GM18502 (cell line): Measurements from ENCODE around the gene LAMC3.
"Not testable (repeated sequence)": the region's sequence is repeated elsewhere in the genome, so short reads cannot be mapped to it uniquely, and the experiment has no call there.

Experiments
- ATAC-seq: cut with Tn5 transposase; IDR thresholded peaks from one replicate; pipeline ENCODE4 v1.9.1; 2021; ENCODE audit warnings: mild to moderate bottlenecking; ENCODE audit not compliant: unreplicated experiment, poor library complexity

Gene LAMC3

DNA sequence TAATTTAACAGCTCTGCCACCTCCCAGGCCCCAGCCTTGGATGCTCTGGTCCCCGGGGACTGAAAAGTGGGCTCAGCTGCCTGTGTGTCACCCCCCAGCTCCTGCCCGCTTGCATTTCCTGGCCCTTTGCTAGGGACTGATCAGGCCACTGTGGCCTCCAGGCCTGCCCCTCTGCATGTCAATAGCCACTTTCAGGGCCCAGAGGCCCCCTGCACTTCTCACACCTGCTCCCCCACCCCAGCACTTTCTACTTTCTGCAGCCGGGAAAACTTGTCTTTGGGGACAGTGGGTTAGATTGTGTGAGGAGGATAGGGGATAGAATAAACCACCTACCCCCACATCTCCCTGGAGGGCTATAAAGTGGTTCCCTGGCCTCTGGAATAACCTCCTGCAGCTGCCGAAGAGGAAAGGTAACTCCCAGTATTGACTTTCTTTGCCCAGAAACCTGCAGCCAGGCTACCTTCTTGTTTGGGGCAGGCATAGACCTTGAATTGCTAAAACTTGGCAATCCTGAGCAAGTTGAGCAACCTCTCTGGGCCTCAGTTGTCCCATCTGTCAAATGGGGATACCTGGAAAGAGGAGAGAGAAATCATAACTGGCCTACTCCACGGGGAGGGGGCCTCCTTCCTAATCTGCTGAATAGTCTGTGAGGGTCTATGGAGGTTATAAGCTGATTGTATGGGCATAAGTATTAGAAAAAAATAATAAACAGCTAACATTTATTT lies 95.2 kb downstream of the LAMC3 start:
- ATAC-seq: no peak

DNA sequence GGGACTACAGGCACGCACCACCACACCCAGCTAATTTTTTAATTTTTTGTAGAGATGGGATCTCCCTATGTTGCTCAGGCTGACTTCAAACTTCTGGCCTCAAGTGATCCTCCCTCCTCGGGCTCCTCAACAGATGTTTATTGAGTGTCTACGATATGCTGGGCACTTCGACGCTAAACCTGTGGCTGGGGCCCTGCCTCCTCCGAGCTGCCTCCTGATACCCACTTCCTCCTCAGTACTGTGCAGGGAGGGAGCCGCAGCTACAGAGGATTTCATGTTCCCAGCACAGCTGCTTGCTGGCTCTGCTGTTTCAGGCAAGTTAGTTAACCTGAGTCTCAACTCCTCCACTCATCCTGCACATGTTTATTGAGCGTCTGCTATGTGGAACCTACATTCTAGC lies 97.0 kb downstream of the LAMC3 start:
- ATAC-seq: no peak

DNA sequence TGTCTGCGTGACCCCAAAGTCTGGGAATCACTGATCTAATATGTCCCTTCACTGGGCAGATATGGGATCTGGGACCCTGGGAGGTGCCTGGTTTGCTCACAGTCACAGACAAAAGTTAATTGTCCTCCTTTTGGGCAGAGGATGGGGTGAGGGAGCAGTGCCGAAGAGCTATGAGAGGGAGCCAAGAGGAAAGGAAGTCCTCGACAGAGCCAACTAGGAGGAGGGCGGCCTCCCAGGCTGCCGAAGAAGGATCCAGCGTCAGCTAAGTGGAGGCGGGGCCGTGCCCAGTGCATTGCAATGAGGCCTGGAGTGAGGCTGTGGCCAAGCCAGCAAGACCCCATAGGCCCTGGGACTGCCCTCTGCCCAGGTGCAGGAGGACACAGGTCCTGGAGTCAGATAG lies 98.8 kb downstream of the LAMC3 start:
- ATAC-seq: no peak

DNA sequence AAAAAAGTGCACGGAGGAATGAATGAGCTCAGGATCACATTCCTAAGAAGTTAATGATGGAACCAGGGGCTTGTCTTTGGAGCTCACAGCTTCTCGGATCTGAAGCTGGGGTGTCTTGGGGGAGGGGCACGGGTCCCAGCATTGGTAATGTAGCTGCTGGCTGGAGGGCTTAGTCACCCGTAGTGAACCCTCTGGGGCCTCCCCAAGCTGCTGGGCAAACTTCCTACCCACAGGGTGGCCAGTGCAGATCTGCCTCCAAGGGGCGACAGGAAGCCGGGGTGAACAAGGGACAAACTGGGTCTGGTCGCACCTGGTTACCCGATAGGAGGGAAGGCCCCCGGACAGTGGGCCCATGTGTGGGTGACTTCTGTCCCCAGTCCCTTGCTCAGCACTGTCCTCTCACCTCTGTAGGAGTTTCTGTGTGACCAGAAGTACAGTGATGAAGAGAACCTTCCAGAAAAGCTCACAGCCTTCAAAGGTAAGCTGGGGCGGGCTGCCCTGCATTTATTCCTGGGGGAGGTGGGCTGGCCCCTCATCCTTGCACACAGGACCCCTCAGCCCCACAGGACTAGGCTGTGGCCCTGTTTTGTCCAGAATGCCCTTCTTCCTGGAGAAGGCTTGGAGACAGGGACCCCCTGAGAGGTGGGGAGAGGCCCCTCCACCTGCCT lies 102.3 kb downstream of the LAMC3 start:
- no peak for ATAC-seq

- ATAC-seq: no peak
Measured at GRCh38 chr9:131111854-131112311, 102.9 kb downstream of the LAMC3 start.

GRCh38 chr9:131112374-131113154 lies 103.6 kb downstream of the LAMC3 start:
- ATAC-seq: no peak

- ATAC-seq: no peak
Measured at GRCh38 chr9:131113655-131114054, 104.7 kb downstream of the LAMC3 start.

DNA sequence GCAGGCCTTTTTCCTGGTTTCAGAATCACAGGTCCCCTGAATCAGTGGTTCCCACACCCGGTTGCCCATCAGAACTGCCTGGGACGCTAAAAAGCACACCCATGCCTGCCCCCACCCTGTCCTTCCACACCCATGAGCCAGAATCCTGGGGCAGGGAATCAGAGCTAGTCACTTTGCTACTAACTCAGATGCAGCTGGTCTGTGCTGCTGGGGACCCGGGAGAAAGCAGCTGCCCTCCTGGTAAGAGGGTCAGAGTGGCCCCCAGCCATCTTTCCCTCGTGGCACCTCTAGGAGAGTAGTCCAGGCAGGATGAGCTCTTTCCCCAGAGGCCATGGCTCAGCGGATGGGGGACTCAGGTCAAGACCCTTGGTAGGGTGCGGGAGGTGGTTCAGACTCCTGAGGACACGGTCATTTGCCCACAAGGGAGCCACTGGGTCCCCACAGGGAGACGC lies 105.1 kb downstream of the LAMC3 start:
- ATAC-seq: no peak

- not testable (repeated sequence) for ATAC-seq
Measured at GRCh38 chr9:131115360-131115742, 106.4 kb downstream of the LAMC3 start.

GRCh38 chr9:131116281-131117120 lies 107.5 kb downstream of the LAMC3 start:
- ATAC-seq: no peak

DNA sequence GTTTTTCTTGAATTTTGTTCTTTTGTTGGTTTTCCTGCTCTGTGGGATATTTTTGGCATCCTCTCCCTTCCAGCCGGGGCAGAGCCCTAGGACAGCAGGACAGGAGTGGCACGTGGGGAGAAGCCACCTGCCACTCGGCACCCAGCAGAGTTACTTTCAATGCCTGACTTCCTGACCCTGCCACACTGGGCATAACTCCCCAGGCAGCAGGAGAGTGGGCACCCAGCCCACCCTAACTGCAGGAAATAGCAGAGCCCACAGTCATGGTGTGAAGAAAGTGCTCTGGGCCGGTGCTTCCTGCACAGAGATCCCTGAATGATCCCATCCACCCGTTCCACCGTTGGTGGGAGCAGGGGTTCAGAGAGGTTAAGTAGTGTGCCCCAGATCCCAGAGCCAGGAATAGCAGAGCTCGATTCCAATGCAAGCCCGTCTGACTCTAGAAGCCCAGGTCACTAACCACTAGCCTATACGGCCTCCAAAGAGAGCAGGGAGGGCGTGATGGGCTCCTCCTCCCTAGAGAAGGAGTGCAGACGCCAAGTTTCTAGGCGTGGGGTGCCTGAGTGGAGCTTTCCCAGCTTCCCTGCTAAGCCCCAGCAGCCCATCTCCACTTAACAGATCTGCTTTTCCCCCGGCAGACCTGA lies 108.3 kb downstream of the LAMC3 start:
- no peak for ATAC-seq

- no peak for ATAC-seq
Measured at GRCh38 chr9:131117762-131118145, 108.8 kb downstream of the LAMC3 start.

- no peak for ATAC-seq
Measured at GRCh38 chr9:131119600-131119999, 110.6 kb downstream of the LAMC3 start.

GRCh38 chr9:131120620-131121228 lies 111.8 kb downstream of the LAMC3 start:
- no peak for ATAC-seq

DNA sequence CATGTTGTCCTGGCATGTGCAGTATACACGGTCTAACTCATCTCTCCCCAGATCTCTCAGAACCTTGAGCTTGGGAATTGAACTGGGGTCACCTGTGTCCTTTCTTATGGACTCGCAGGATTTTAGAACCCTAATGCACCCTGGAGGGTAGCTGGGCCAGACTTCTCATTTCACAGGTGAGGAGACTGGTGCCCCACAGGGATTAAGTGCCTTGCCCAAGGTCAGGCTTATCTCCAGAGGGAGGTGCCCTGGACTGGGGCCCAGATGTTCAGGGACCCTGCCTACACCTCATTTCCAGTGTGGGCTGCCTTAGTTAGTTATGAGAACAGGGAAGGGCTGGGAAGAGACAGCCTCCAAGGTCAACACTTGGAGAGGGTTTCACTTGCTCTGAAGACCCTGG lies 112.4 kb downstream of the LAMC3 start:
- no peak for ATAC-seq

- no peak for ATAC-seq
Measured at GRCh38 chr9:131122158-131122557, 113.2 kb downstream of the LAMC3 start.

GRCh38 chr9:131125038-131125287 lies 116.0 kb downstream of the LAMC3 start:
- no peak for ATAC-seq

DNA sequence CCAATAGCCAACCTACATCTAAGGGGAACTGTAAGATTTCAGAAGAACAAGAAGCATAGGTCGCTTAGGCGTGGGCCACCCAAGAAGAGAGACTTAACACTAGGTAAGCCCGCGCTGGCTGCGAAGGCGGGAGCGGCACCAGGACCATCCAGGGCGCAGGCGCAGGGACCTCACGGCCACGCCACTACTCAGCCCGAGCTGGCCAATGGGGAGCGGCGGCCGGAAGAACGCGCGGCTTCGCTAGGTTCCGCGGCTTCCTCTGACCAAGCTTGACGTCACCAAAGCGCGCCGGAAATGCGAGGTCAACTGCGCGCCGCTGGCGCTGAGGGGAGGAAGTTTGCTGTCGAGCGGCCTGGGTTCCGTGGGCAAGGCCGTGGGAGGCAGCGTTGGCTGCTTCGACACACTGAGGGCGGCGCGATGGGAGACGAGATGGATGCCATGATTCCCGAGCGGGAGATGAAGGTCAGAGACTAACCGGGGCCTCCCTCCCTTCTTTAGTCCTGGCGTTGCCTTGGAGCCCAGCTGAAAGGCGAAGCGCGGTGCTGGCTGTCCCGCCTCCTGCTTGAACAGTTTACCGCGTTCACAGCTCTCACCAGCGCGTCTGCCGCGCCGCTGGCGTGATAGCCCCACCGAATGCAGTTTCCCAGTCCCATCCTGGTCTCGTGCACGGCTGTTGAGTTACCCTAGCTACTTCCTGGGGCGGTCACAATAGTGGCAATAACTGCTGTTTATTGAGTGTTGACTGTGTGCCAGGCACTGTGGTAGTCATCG lies 116.5 kb downstream of the LAMC3 start, which contains the start of gene NUP214:
Gene NUP214 (plus strand): TSS at position 299 of the 771 bp plus-strand sequence. CDS start 119 bp downstream, at position 418.
- ATAC-seq: peak; percentile 97

GRCh38 chr9:131126059-131126426 lies 117.1 kb downstream of the LAMC3 start:
- no peak for ATAC-seq
